ENCODE measurements around the gene KRTAP10-2.

DNA sequence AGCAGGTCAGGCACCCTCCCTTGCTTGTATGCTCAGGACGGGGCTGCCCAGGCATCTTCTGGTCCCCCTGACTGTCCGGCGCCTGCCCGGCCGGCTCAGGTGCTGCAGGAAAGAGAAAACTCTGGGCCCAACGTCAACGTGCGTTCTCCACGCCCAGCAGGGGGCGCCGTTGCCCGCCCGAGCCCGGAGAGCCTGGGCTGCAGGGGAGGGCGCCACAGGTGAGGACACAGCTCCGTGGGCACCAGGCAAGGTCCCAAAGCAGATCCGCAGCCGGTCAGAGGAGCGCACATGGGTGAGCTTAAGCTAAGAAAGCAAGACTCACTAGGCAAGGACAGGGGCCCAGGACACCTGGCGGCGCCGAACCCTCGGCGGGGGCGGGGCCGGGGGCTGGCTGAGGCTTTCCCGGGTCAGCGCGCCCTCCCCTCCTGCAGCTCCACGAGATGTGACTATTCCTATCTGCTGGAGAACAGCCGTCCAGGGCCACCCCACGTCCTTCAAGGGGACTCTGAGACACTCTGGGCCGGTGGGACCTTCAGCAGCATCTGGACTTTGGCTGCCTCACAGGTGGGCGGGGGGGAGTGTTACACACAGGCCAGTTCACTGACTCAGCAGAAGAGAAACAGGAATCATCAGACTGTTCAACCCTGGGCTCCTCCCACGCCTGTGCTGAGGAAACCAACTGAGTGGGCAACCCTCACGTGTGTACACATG, 40.6 kb downstream of the KRTAP10-2 start:
- TF ChIP-seq, protein P1, sequence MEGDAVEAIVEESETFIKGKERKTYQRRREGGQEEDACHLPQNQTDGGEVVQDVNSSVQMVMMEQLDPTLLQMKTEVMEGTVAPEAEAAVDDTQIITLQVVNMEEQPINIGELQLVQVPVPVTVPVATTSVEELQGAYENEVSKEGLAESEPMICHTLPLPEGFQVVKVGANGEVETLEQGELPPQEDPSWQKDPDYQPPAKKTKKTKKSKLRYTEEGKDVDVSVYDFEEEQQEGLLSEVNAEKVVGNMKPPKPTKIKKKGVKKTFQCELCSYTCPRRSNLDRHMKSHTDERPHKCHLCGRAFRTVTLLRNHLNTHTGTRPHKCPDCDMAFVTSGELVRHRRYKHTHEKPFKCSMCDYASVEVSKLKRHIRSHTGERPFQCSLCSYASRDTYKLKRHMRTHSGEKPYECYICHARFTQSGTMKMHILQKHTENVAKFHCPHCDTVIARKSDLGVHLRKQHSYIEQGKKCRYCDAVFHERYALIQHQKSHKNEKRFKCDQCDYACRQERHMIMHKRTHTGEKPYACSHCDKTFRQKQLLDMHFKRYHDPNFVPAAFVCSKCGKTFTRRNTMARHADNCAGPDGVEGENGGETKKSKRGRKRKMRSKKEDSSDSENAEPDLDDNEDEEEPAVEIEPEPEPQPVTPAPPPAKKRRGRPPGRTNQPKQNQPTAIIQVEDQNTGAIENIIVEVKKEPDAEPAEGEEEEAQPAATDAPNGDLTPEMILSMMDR (conservative IDR thresholded peaks at IDR 0.05; ENCODE audit: low read depth in 2 of 2) = peak; percentile 83 to 95
- TF ChIP-seq EZH2phosphoT487 (IDR thresholded peaks at IDR 0.05; ENCODE audit: unreplicated experiment) (no peak), NANOG (IDR thresholded peaks at IDR 0.05; ENCODE audit: borderline replicate concordance) (no peak)
- TF ChIP-seq, protein P2, sequence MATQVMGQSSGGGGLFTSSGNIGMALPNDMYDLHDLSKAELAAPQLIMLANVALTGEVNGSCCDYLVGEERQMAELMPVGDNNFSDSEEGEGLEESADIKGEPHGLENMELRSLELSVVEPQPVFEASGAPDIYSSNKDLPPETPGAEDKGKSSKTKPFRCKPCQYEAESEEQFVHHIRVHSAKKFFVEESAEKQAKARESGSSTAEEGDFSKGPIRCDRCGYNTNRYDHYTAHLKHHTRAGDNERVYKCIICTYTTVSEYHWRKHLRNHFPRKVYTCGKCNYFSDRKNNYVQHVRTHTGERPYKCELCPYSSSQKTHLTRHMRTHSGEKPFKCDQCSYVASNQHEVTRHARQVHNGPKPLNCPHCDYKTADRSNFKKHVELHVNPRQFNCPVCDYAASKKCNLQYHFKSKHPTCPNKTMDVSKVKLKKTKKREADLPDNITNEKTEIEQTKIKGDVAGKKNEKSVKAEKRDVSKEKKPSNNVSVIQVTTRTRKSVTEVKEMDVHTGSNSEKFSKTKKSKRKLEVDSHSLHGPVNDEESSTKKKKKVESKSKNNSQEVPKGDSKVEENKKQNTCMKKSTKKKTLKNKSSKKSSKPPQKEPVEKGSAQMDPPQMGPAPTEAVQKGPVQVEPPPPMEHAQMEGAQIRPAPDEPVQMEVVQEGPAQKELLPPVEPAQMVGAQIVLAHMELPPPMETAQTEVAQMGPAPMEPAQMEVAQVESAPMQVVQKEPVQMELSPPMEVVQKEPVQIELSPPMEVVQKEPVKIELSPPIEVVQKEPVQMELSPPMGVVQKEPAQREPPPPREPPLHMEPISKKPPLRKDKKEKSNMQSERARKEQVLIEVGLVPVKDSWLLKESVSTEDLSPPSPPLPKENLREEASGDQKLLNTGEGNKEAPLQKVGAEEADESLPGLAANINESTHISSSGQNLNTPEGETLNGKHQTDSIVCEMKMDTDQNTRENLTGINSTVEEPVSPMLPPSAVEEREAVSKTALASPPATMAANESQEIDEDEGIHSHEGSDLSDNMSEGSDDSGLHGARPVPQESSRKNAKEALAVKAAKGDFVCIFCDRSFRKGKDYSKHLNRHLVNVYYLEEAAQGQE (IDR thresholded peaks at IDR 0.05; ENCODE audit: unreplicated experiment) = no peak

Measured in GM23338 (cell line).